Transverse colon (tissue), 4 donors: Measurements from ENCODE around the gene PSMD11.

ENCODE experiments used
- CTCF ChIP-seq, 5 experiments: fragments of 200-600 bp in 3 of 5; fragments of 450-650 bp in 2 of 5; sonication (generic) in 3 of 5; IDR thresholded peaks; 1 replicate in 2 of 5; 2 replicates in 3 of 5; pipeline ENCODE4 v1.5.1; 2016 to 2017; ENCODE audit warnings: antibody characterized with exemption in 5 of 5, inconsistent platforms in 3 of 5, mild to moderate bottlenecking in 2 of 5, moderate library complexity in 1 of 5
- EP300 ChIP-seq: sonication (generic); formaldehyde crosslinking; IDR thresholded peaks from one replicate; pipeline ENCODE4 v1.6.1; 2017; ENCODE audit warnings: antibody characterized with exemption, low read depth
- POLR2A ChIP-seq: fragments of 450-650 bp; IDR thresholded peaks from one replicate; pipeline ENCODE4 v1.6.1; 2016; ENCODE audit warnings: antibody characterized with exemption, mild to moderate bottlenecking, moderate library complexity
- POLR2AphosphoS5 ChIP-seq, 3 donors: sonication (generic); formaldehyde crosslinking; IDR thresholded peaks; one replicate each; pipeline ENCODE4 v1.6.1; 2016; ENCODE audit warnings: antibody characterized with exemption in 3 of 3

GRCh38 chr17:32486701-32487472 lies 42.6 kb downstream of the PSMD11 start, which contains the start of gene CDK5R1:
- TF ChIP-seq POLR2A (no peak), CTCF (IDR thresholded peaks at IDR 0.05) (no peak), EP300 (no peak), POLR2AphosphoS5 (IDR thresholded peaks at IDR 0.05) (no peak)
